Parathyroid adenoma (tissue), 2 donors: ENCODE results near the gene WASL.

Experiments
- H2AFZ ChIP-seq: fragments of 300-600 bp; sonication (generic); one replicate; pipeline ENCODE4 v1.7.0; 2017; ENCODE audit warnings: antibody characterized with exemption, mild to moderate bottlenecking
- H3K27ac ChIP-seq: fragments of 300-600 bp; sonication (generic); one replicate; pipeline ENCODE4 v1.7.0; 2017
- H3K27me3 ChIP-seq: fragments of 300-600 bp; sonication (generic); one replicate; pipeline ENCODE4 v1.7.0; 2017; ENCODE audit warnings: low read length; ENCODE audit not compliant: control insufficient read depth, insufficient read depth
- H3K36me3 ChIP-seq: fragments of 300-600 bp; sonication (generic); one replicate; pipeline ENCODE4 v1.7.0; 2017; ENCODE audit warnings: low read length; ENCODE audit not compliant: control insufficient read depth, insufficient read depth
- H3K4me1 ChIP-seq: fragments of 300-600 bp; sonication (generic); one replicate; pipeline ENCODE4 v1.7.0; 2017; ENCODE audit warnings: control low read depth
- H3K4me2 ChIP-seq: fragments of 300-600 bp; sonication (generic); one replicate; pipeline ENCODE4 v1.7.0; 2017; ENCODE audit warnings: low read length
- H3K4me3 ChIP-seq: fragments of 300-600 bp; sonication (generic); one replicate; pipeline ENCODE4 v1.7.0; 2017; ENCODE audit warnings: low read depth, low read length
- H3K79me2 ChIP-seq: fragments of 300-600 bp; sonication (generic); one replicate; pipeline ENCODE4 v1.7.0; 2017; ENCODE audit warnings: control low read depth
- H3K9ac ChIP-seq: fragments of 300-600 bp; sonication (generic); one replicate; pipeline ENCODE4 v1.7.0; 2017; ENCODE audit warnings: mild to moderate bottlenecking
- H3K9me3 ChIP-seq: fragments of 300-600 bp; sonication (generic); one replicate; pipeline ENCODE4 v1.7.0; 2017; ENCODE audit warnings: low read length; ENCODE audit not compliant: control insufficient read depth
- TF ChIP-seq, protein P1 (sequence below): fragments of 300-600 bp; sonication (generic); IDR thresholded peaks from one replicate; pipeline ENCODE4 v1.7.0; 2017; ENCODE audit warnings: antibody characterized with exemption, mild to moderate bottlenecking
- donor health status: primary hyperparathyroidism.

WASL gene

DNA sequence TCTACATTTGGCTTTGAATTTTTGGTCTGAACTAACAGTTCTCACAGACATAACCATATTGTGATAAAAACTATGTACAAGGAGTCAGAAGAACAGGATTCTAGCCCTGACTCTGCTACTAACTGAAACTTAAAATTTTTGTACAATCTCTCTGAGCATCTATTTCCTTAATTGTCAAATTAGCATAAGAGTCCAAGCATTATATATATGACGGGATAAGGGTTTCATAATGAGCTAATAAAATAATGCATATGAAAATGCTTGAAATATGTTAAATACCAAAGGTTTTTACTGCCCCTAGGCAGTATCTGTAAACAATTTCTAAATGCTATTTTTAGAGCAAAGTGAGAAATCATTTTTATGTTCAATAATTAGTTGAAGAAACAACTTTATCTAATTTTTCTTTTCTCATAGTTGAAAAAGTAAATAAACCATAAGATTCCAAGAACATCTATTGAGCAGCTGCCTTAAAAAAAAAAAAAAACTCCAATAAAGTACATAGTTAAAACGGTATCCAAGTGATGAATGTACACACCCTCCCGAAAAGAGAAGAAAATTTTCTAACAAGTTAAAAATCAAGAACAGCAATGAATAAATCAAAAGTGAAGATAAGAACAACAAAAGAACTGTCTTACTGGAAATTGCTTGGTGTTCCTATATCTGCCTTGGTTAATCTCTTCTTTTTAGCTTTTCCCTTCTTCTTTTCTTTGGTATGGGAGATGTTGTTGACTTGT, 52.7 kb downstream of the WASL start:
- Histone ChIP-seq H3K4me3 (no peak overlapping the region), H3K27me3 (no peaks in the 10 kb centered on the region), H3K4me2 (no peak overlapping the region), H3K27ac (no peak overlapping the region), H3K9me3 (no peaks in the 10 kb centered on the region), H3K9ac (no peak overlapping the region), H2AFZ (no peak overlapping the region), H3K36me3 (no peaks in the 10 kb centered on the region), H3K4me1 (no peaks in the 10 kb centered on the region), H3K79me2 (no peaks in the 10 kb centered on the region)
- TF ChIP-seq, protein P1, sequence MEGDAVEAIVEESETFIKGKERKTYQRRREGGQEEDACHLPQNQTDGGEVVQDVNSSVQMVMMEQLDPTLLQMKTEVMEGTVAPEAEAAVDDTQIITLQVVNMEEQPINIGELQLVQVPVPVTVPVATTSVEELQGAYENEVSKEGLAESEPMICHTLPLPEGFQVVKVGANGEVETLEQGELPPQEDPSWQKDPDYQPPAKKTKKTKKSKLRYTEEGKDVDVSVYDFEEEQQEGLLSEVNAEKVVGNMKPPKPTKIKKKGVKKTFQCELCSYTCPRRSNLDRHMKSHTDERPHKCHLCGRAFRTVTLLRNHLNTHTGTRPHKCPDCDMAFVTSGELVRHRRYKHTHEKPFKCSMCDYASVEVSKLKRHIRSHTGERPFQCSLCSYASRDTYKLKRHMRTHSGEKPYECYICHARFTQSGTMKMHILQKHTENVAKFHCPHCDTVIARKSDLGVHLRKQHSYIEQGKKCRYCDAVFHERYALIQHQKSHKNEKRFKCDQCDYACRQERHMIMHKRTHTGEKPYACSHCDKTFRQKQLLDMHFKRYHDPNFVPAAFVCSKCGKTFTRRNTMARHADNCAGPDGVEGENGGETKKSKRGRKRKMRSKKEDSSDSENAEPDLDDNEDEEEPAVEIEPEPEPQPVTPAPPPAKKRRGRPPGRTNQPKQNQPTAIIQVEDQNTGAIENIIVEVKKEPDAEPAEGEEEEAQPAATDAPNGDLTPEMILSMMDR = no peak

DNA sequence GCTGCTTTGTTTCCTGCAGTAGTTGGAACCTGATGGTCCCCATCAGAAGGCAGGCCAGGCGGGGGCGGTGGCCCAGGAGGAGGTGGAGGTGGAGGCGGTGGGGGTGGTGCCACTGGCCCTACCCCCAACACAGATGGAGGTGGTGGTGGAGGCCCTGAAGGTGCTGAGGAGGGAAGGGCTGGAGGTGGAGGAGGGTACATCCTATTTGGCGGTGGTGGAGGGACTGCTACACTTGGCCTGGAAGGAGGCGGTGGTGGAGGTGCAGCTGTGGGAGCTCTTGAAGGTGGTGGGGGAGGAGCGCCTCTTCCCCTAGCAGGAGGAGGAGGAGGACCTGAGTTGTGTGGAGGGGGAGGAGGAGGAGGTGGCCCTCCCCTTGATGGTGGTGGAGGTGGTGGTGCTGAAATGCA, 56.3 kb downstream of the WASL start:
- peaks cover under 1% of the 10 kb centered on the region for H3K4me1 ChIP-seq
- no peaks in the 10 kb centered on the region for H3K27me3 ChIP-seq
- TF ChIP-seq, protein P1 = no peak
- H3K4me3 ChIP-seq = no peak overlapping the region
- no peaks in the 10 kb centered on the region for H3K36me3 ChIP-seq
- no peak overlapping the region for H2AFZ ChIP-seq
- H3K4me2 ChIP-seq = no peak overlapping the region
- H3K9ac ChIP-seq = no peak overlapping the region
- no peaks in the 10 kb centered on the region for H3K9me3 ChIP-seq
- no peaks in the 10 kb centered on the region for H3K79me2 ChIP-seq
- no peak overlapping the region for H3K27ac ChIP-seq

DNA sequence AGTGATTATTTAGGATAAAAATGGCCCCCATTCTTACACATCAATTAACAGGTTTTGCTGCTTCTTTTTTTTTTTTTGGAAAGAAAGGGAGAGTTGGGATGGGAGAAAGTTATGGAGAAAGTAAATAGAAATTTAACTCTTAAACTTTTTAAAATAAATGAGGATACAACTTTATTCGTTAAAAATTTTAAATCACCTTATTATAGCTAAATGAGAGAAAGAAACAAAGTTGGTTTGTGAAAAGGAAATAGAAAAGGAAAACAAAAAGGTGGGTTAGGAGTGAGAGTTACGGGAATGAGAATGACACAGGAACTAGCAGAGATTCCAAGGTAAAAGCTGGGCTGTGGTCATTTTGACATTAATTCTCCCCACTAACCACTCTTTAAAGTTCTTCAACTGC, 58.3 kb downstream of the WASL start:
- Histone ChIP-seq H3K4me1 (peaks cover 5% of the 10 kb centered on the region), H3K27me3 (no peaks in the 10 kb centered on the region), H3K36me3 (no peaks in the 10 kb centered on the region), H3K27ac (no peak overlapping the region), H3K9ac (no peak overlapping the region), H3K9me3 (no peaks in the 10 kb centered on the region), H3K4me2 (no peak overlapping the region), H3K79me2 (no peaks in the 10 kb centered on the region), H3K4me3 (no peak overlapping the region), H2AFZ (no peak overlapping the region)
- TF ChIP-seq, protein P1 = no peak

DNA sequence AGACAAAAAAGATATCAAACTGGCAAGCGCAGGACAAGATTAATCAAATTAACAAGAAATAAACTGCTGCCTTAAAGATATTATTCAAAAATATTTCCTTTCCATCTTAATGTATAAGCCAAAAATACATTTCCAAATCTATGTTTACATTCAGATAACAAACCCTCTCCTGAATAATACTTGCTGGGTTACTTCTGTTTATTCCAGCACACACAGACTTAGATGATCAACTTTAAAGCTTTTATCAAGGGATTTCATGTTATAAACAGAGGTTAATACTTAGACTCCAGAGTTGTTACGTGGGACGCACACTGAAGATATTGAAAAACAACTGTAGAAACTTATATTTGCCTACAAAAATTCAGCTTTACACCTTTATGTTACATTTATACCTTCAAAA, 59.6 kb downstream of the WASL start:
- no peaks in the 10 kb centered on the region for H3K9me3 ChIP-seq
- H3K27ac ChIP-seq = no peak overlapping the region
- H2AFZ ChIP-seq = no peak overlapping the region
- no peak overlapping the region for H3K4me2 ChIP-seq
- TF ChIP-seq, protein P1 = no peak
- no peaks in the 10 kb centered on the region for H3K36me3 ChIP-seq
- H3K4me3 ChIP-seq = no peak overlapping the region
- H3K4me1 ChIP-seq = peaks cover 5% of the 10 kb centered on the region
- no peaks in the 10 kb centered on the region for H3K79me2 ChIP-seq
- no peak overlapping the region for H3K9ac ChIP-seq
- H3K27me3 ChIP-seq = no peaks in the 10 kb centered on the region

DNA sequence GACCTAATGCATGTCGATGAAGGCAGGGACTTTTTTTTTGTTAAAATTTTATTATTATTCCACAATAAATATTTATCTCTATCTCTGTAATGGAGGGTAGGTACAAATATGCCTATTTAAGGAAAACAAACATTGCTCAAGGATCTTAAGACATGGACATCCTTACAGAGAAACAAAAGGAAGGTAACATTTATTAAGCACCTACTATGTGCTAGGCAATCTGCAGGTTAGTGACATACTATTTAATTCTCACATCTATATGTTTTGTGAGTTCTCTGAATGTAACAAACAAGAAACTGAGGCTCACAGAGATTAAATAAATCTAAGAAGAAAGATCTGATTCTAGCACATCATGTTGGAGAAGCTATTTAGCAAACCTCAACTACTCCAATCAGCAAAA, 61.1 kb downstream of the WASL start:
- Histone ChIP-seq H3K4me2 (no peak overlapping the region), H3K36me3 (no peaks in the 10 kb centered on the region), H3K9ac (no peak overlapping the region), H3K4me1 (peaks cover 5% of the 10 kb centered on the region), H3K4me3 (no peak overlapping the region), H3K27ac (no peak overlapping the region), H3K9me3 (no peaks in the 10 kb centered on the region), H3K27me3 (no peaks in the 10 kb centered on the region), H2AFZ (no peak overlapping the region), H3K79me2 (no peaks in the 10 kb centered on the region)
- TF ChIP-seq, protein P1 = no peak
